Measurements from ENCODE around the gene RGL3. TPM values are rescaled to one million over a fixed set of nuclear protein-coding genes. Genes with fewer than 3 reads are reported as not detected.
"Not testable (repeated sequence)": the region's sequence is repeated elsewhere in the genome, so short reads cannot be mapped to it uniquely, and the experiment has no call there.

The RGL3 gene
- total and polyA plus RNA-seq, 12 donors = 1.2 to 37.5 (median 3.5) TPM

GRCh38 chr19:11463391-11463790 lies 44.3 kb upstream of the RGL3 start:
- Histone ChIP-seq H3K27ac (no peak overlapping the region), H3K4me3 (no peak overlapping the region), H3K27me3 (peaks cover 0 to 12% (median 7%) of the 10 kb centered on the region in 7 donors), H3K4me1 (no peaks in the 10 kb centered on the region), H3K36me3 (no peaks in the 10 kb centered on the region), H3K9me3 (no peaks in the 10 kb centered on the region)
- TF ChIP-seq CTCF (IDR thresholded peaks at IDR 0.05) = no peak
- intact Hi-C loops (cut with DNase I) = no loop called here
- ATAC-seq (no peak), DNase-seq (no peak)
- WGBS, 2 donors = 69 to 72% methylated on average over 12 of the region's 12 CpGs

GRCh38 chr19:11461453-11461852 lies 42.3 kb upstream of the RGL3 start:
- TF ChIP-seq CTCF (IDR thresholded peaks at IDR 0.05) = no peak
- no peak for ATAC-seq

GRCh38 chr19:11460207-11460606 lies 41.1 kb upstream of the RGL3 start:
- Histone ChIP-seq H3K4me3 (no peak overlapping the region), H3K27me3 (peaks cover 0 to 23% (median 16%) of the 10 kb centered on the region in 7 donors), H3K36me3 (no peaks in the 10 kb centered on the region), H3K4me1 (no peaks in the 10 kb centered on the region), H3K27ac (no peak overlapping the region), H3K9me3 (no peaks in the 10 kb centered on the region)
- ATAC-seq = no peak
- 56 to 70% methylated on average over 4 of the region's 4 CpGs for WGBS, 2 donors
- DNase-seq = no peak
- intact Hi-C loops (cut with DNase I) = no loop called here
- peak in 3 of 9 donors; percentile 7 to 25 (median 10) for TF ChIP-seq CTCF (IDR thresholded peaks at IDR 0.05)

More at GRCh38 chr19:11461453-11461852, 42.3 kb upstream of the RGL3 start:
- peaks cover 0 to 22% (median 16%) of the 10 kb centered on the region in 7 donors for H3K27me3 ChIP-seq
- intact Hi-C loops (cut with DNase I) = no loop called here
- H3K4me1 ChIP-seq = no peaks in the 10 kb centered on the region
- DNase-seq = no peak
- no peaks in the 10 kb centered on the region for H3K36me3 ChIP-seq
- 74 to 76% methylated on average over 2 of the region's 2 CpGs for WGBS, 2 donors
- no peak overlapping the region for H3K27ac ChIP-seq
- no peaks in the 10 kb centered on the region for H3K9me3 ChIP-seq
- no peak overlapping the region for H3K4me3 ChIP-seq

- WGBS, 2 donors = 83 to 84% methylated on average over 11 of the region's 11 CpGs
- H3K4me3 ChIP-seq; H3K27ac ChIP-seq; H3K36me3 ChIP-seq; H3K4me1 ChIP-seq; DNase-seq; ATAC-seq; H3K9me3 ChIP-seq; intact Hi-C loops (cut with DNase I): not testable (repeated sequence)
- peaks cover 0 to 23% (median 16%) of the 10 kb centered on the region in 7 donors for H3K27me3 ChIP-seq
These were observed 39.8 kb upstream of the RGL3 start for GRCh38 chr19:11458912-11459311.

GRCh38 chr19:11458236-11458900 lies 39.3 kb upstream of the RGL3 start:
- intact Hi-C loops (cut with DNase I) = no loop called here
- Histone ChIP-seq H3K36me3 (no peaks in the 10 kb centered on the region), H3K4me1 (no peaks in the 10 kb centered on the region), H3K27me3 (peaks cover 0 to 23% (median 16%) of the 10 kb centered on the region in 7 donors), H3K9me3 (no peaks in the 10 kb centered on the region), H3K4me3 (no peak overlapping the region), H3K27ac (no peak overlapping the region)
- no peak for TF ChIP-seq CTCF (IDR thresholded peaks at IDR 0.05)
- whole genome bisulfite sequencing, 2 donors = 86% methylated on average over 19 of the region's 19 CpGs
- DNase-seq = no peak
- peak in 1 of 8 donors; percentile 36 for ATAC-seq

Data from heart right ventricle (tissue), 16 donors.